Naive thymus-derived CD4-positive, alpha-beta T cell (primary cell): Measurements from ENCODE around the gene TUT4. TPM values are rescaled to one million over a fixed set of nuclear protein-coding genes. Genes with fewer than 3 reads are reported as not detected.

Experiments used
- ATAC-seq: fragments of 150-1000 bp; cut with Tn5 transposase; 2 replicates; pipeline ENCODE4 v1.10.0; 2021; ENCODE audit warnings: mild to moderate bottlenecking, moderate library complexity
- CTCF ChIA-PET: fragments of 350-600 bp; sonication (Branson Sonifier 250); formaldehyde crosslinking; loops from one replicate; lab custom pipeline; 2021; ENCODE audit warnings: antibody characterized with exemption; lab: Charles Lee
- POLR2A ChIA-PET: fragments of 350-600 bp; sonication (Branson Sonifier 250); formaldehyde crosslinking; loops from one replicate; lab custom pipeline; 2021; ENCODE audit warnings: antibody characterized with exemption, inconsistent platforms; lab: Charles Lee
- DNase-seq, 9 donors: peaks; one replicate each; pipeline versions ENCODE4 v3.0.0 to v3.0.0-alpha.2; 2020 to 2022; ENCODE audit warnings: mixed read lengths in 1 of 9
- H3K27ac ChIP-seq: one replicate; pipeline ENCODE4 v1.7.0; 2013; ENCODE audit warnings: mild to moderate bottlenecking, low read depth, low read length, moderate library complexity
- H3K27me3 ChIP-seq, 2 donors: one replicate each; pipeline ENCODE4 v1.7.0; 2013; ENCODE audit warnings: low read length in 2 of 2, mild to moderate bottlenecking in 2 of 2, moderate library complexity in 2 of 2; ENCODE audit not compliant: control insufficient read depth in 2 of 2, insufficient read depth in 2 of 2
- H3K36me3 ChIP-seq, 3 experiments: 1 replicate in 2 of 3; 2 replicates in 1 of 3; pipeline ENCODE4 v1.7.0; 2013; ENCODE audit warnings: low read length in 3 of 3, mild to moderate bottlenecking in 3 of 3, moderate library complexity in 1 of 3; ENCODE audit not compliant: insufficient read depth in 3 of 3, control insufficient read depth in 2 of 3
- H3K4me1 ChIP-seq, 2 donors: one replicate each; pipeline ENCODE4 v1.7.0; 2013; ENCODE audit warnings: low read length in 2 of 2, mild to moderate bottlenecking in 2 of 2, moderate library complexity in 1 of 2; ENCODE audit not compliant: control insufficient read depth in 2 of 2, insufficient read depth in 2 of 2
- H3K4me3 ChIP-seq: 2 replicates; pipeline ENCODE4 v1.7.0; 2013; ENCODE audit warnings: mild to moderate bottlenecking, low read length
- H3K9me3 ChIP-seq, 3 experiments: 1 replicate in 2 of 3; 2 replicates in 1 of 3; pipeline ENCODE4 v1.7.0; 2013; ENCODE audit warnings: low read length in 3 of 3; ENCODE audit not compliant: control insufficient read depth in 2 of 3
- H3K27ac Mint-ChIP-seq, 9 donors: one replicate each; pipeline ENCODE4 v1.8.0; 2020 to 2022; ENCODE audit warnings: mixed read lengths in 9 of 9, mild to moderate bottlenecking in 8 of 9, moderate library complexity in 5 of 9, inconsistent platforms in 2 of 9
- H3K27me3 Mint-ChIP-seq, 5 donors: one replicate each; pipeline ENCODE4 v1.8.0; 2021 to 2022; ENCODE audit warnings: mixed read lengths in 5 of 5, mild to moderate bottlenecking in 1 of 5
- H3K36me3 Mint-ChIP-seq, 5 donors: one replicate each; pipeline ENCODE4 v1.8.0; 2020 to 2022; ENCODE audit warnings: mixed read lengths in 5 of 5, mild to moderate bottlenecking in 3 of 5, inconsistent platforms in 1 of 5
- H3K4me1 Mint-ChIP-seq, 7 donors: one replicate each; pipeline ENCODE4 v1.8.0; 2020 to 2022; ENCODE audit warnings: mixed read lengths in 7 of 7, mild to moderate bottlenecking in 3 of 7, inconsistent platforms in 1 of 7
- H3K4me3 Mint-ChIP-seq, 10 donors: one replicate each; pipeline ENCODE4 v1.8.0; 2020 to 2022; ENCODE audit warnings: mild to moderate bottlenecking in 10 of 10, mixed read lengths in 10 of 10, moderate library complexity in 6 of 10, inconsistent platforms in 2 of 10
- H3K9me3 Mint-ChIP-seq, 11 donors: one replicate each; pipeline ENCODE4 v1.8.0; 2020 to 2022; ENCODE audit warnings: mixed read lengths in 11 of 11, mild to moderate bottlenecking in 4 of 11, inconsistent platforms in 1 of 11, moderate library complexity in 1 of 11
- intact Hi-C, 2 donors: fragments of 100-400 bp; cut with micrococcal nuclease; formaldehyde crosslinking; loops; one replicate each; pipeline ENCODE4 v1.15.1; 2023
- polyA plus RNA-seq, 2 donors: library from polyadenylated mRNA; unstranded; fragments of 300-500 nt; fragmentation: Illumina TruSeq; gene quantifications; one replicate each; pipeline ENCODE4 v1.2.3, GENCODE V29; 2021
- total RNA-seq, 6 experiments: library from RNA in 5 of 6; stranded (reverse) in 5 of 6; gene quantifications; 1 replicate in 5 of 6; 2 replicates in 1 of 6; pipeline ENCODE4 v1.2.3 and lab custom pipeline; 2021 to 2026

TUT4 gene
- total and polyA plus RNA-seq, 7 experiments from 2014 or later = 32.8 to 169 (median 127) TPM

GRCh38 chr1:52532731-52533327 is 20.1 kb downstream of the TUT4 start:
- ATAC-seq = no peak
- H3K4me1 ChIP-seq = peaks cover 4 to 17% of the 10 kb centered on the region in 2 donors
- no peak for DNase-seq
- H3K27me3 ChIP-seq = no peaks in the 10 kb centered on the region
- POLR2A ChIA-PET = interaction anchor here (1.2 kb wide), 1 partner anchor 18 kb away, joined by 3 read pairs; no protein-coding TSS in a partner anchor
- H3K4me3 ChIP-seq = no peak overlapping the region
- Mint-ChIP-seq H3K36me3 (peaks cover 10 to 40% (median 32%) of the 10 kb centered on the region in 5 donors), H3K4me3 (peak overlapping the region in 4 of 10 donors; percentile 2 to 41 (median 18)), H3K4me1 (peaks cover 15 to 74% (median 59%) of the 10 kb centered on the region in 7 donors), H3K9me3 (peaks cover 3 to 12% (median 6%) of the 10 kb centered on the region in 11 donors), H3K27me3 (no peaks in the 10 kb centered on the region), H3K27ac (peak overlapping the region in 4 of 9 donors; percentile 10 to 62 (median 46))
- CTCF ChIA-PET = interaction anchor here (0.7 kb wide), 1 partner anchor 641 kb away, joined by 3 read pairs; no protein-coding TSS in a partner anchor
- H3K27ac ChIP-seq = no peak overlapping the region
- peaks cover 0 to 4% (median 0%) of the 10 kb centered on the region in 3 experiments for H3K9me3 ChIP-seq
- peaks cover 0 to under 1% (median 0%) of the 10 kb centered on the region in 3 experiments for H3K36me3 ChIP-seq
- intact Hi-C loops = no loop called here

GRCh38 chr1:52532247-52532646 is 20.6 kb downstream of the TUT4 start:
- POLR2A ChIA-PET = interaction anchor here (1.2 kb wide), 1 partner anchor 18 kb away, joined by 3 read pairs; no protein-coding TSS in a partner anchor
- H3K4me3 Mint-ChIP-seq = peak overlapping the region in 3 of 10 donors; percentile 2 to 41 (median 14)
- H3K27me3 Mint-ChIP-seq = no peaks in the 10 kb centered on the region
- CTCF ChIA-PET = interaction anchor here (0.6 to 0.7 kb wide), 2 partner anchors 392 to 641 kb away, joined by 3 to 4 read pairs; no protein-coding TSS in a partner anchor
- ATAC-seq = no peak
- DNase-seq = no peak
- H3K36me3 Mint-ChIP-seq = peaks cover 10 to 41% (median 33%) of the 10 kb centered on the region in 5 donors
- H3K4me1 Mint-ChIP-seq = peaks cover 15 to 70% (median 55%) of the 10 kb centered on the region in 7 donors
- Histone ChIP-seq H3K4me3 (no peak overlapping the region), H3K36me3 (peaks cover 0 to 4% (median 0%) of the 10 kb centered on the region in 3 experiments), H3K27me3 (no peaks in the 10 kb centered on the region), H3K4me1 (peaks cover 4 to 17% of the 10 kb centered on the region in 2 donors), H3K27ac (no peak overlapping the region), H3K9me3 (peaks cover 0 to 4% (median 0%) of the 10 kb centered on the region in 3 experiments)
- intact Hi-C loops = no loop called here
- H3K9me3 Mint-ChIP-seq = peaks cover 3 to 12% (median 6%) of the 10 kb centered on the region in 11 donors
- H3K27ac Mint-ChIP-seq = peak overlapping the region in 4 of 9 donors; percentile 10 to 62 (median 42)

GRCh38 chr1:52531249-52531872 is 21.5 kb downstream of the TUT4 start:
- peak overlapping the region in 4 of 9 donors; percentile 54 to 84 (median 70) for H3K27ac Mint-ChIP-seq
- POLR2A ChIA-PET = no interaction called here

GRCh38 chr1:52530563-52531144 is 22.2 kb downstream of the TUT4 start:
- POLR2A ChIA-PET = no interaction called here
- Mint-ChIP-seq H3K27ac (peak overlapping the region in 2 of 9 donors; percentile 10 to 38), H3K36me3 (peaks cover 11 to 39% (median 28%) of the 10 kb centered on the region in 5 donors), H3K4me3 (no peak overlapping the region), H3K27me3 (no peaks in the 10 kb centered on the region), H3K4me1 (peaks cover 17 to 61% (median 49%) of the 10 kb centered on the region in 7 donors), H3K9me3 (peaks cover 3 to 8% (median 6%) of the 10 kb centered on the region in 11 donors)
- Histone ChIP-seq H3K36me3 (peaks cover 0 to 6% (median 0%) of the 10 kb centered on the region in 3 experiments), H3K4me1 (peaks cover 4 to 17% of the 10 kb centered on the region in 2 donors), H3K27me3 (no peaks in the 10 kb centered on the region), H3K9me3 (peaks cover 0 to 4% (median 0%) of the 10 kb centered on the region in 3 experiments), H3K27ac (no peak overlapping the region), H3K4me3 (no peak overlapping the region)
- CTCF ChIA-PET = no interaction called here
- DNase-seq (no peak), ATAC-seq (no peak)
- intact Hi-C loops = loop anchor here in 1 of 2 donors (2.0 kb wide), 1 partner anchor 22 kb away; the partner anchor contains the start of gene TUT4

More at GRCh38 chr1:52531249-52531872, 21.5 kb downstream of the TUT4 start:
- Mint-ChIP-seq H3K4me1 (peaks cover 15 to 64% (median 51%) of the 10 kb centered on the region in 7 donors), H3K4me3 (peak overlapping the region in 1 of 10 donors; percentile 38), H3K27me3 (no peaks in the 10 kb centered on the region), H3K36me3 (peaks cover 10 to 40% (median 30%) of the 10 kb centered on the region in 5 donors), H3K9me3 (peaks cover 3 to 12% (median 6%) of the 10 kb centered on the region in 11 donors)
- ATAC-seq (no peak), DNase-seq (no peak)
- Histone ChIP-seq H3K9me3 (peaks cover 0 to 4% (median 0%) of the 10 kb centered on the region in 3 experiments), H3K4me3 (no peak overlapping the region), H3K36me3 (peaks cover 0 to 4% (median 0%) of the 10 kb centered on the region in 3 experiments), H3K27me3 (no peaks in the 10 kb centered on the region), H3K27ac (no peak overlapping the region), H3K4me1 (peaks cover 4 to 17% of the 10 kb centered on the region in 2 donors)
- CTCF ChIA-PET = interaction anchor here (0.6 to 0.7 kb wide), 2 partner anchors 40 to 391 kb away, joined by 3 to 4 read pairs; no protein-coding TSS in a partner anchor
- intact Hi-C loops = loop anchor here in 1 of 2 donors (2.0 kb wide), 1 partner anchor 21 kb away; the partner anchor contains the start of gene TUT4

- Histone ChIP-seq H3K27me3 (no peaks in the 10 kb centered on the region), H3K9me3 (no peaks in the 10 kb centered on the region), H3K4me3 (no peak overlapping the region), H3K27ac (no peak overlapping the region), H3K4me1 (peaks cover 4 to 9% of the 10 kb centered on the region in 2 donors), H3K36me3 (peaks cover 0 to 24% (median 0%) of the 10 kb centered on the region in 3 experiments)
- ChIA-PET POLR2A (interaction anchor here (0.9 kb wide), 1 partner anchor 11 kb away, joined by 3 read pairs; no protein-coding TSS in a partner anchor), CTCF (interaction anchor here (1.5 kb wide), 1 partner anchor 163 kb away, joined by 3 read pairs; no protein-coding TSS in a partner anchor)
- Mint-ChIP-seq H3K27me3 (no peaks in the 10 kb centered on the region), H3K4me1 (peaks cover 13 to 44% (median 37%) of the 10 kb centered on the region in 7 donors), H3K36me3 (peaks cover 13 to 36% (median 26%) of the 10 kb centered on the region in 5 donors), H3K9me3 (no peaks in the 10 kb centered on the region), H3K4me3 (peak overlapping the region in 3 of 10 donors; percentile 11 to 33 (median 13)), H3K27ac (peak overlapping the region in 1 of 9 donors; percentile 59)
- peak; percentile 10 for ATAC-seq
- DNase-seq = peak in 2 of 9 donors; percentile 13 to 27
- intact Hi-C loops = loop anchor here in 1 of 2 donors (1.0 kb wide), 1 partner anchor 29 kb away; no protein-coding TSS in a partner anchor
These were observed 29.5 kb downstream of the TUT4 start for GRCh38 chr1:52523376-52523775.

- ATAC-seq = no peak
- Histone ChIP-seq H3K27ac (no peak overlapping the region), H3K36me3 (peaks cover 0 to 26% (median 0%) of the 10 kb centered on the region in 3 experiments), H3K27me3 (no peaks in the 10 kb centered on the region), H3K4me1 (peaks cover 4 to 9% of the 10 kb centered on the region in 2 donors), H3K9me3 (no peaks in the 10 kb centered on the region), H3K4me3 (no peak overlapping the region)
- peak overlapping the region in 5 of 9 donors; percentile 5 to 63 (median 28) for H3K27ac Mint-ChIP-seq
- H3K9me3 Mint-ChIP-seq = no peaks in the 10 kb centered on the region
- intact Hi-C loops = no loop called here
- H3K36me3 Mint-ChIP-seq = peaks cover 6 to 37% (median 23%) of the 10 kb centered on the region in 5 donors
- peaks cover 13 to 55% (median 45%) of the 10 kb centered on the region in 7 donors for H3K4me1 Mint-ChIP-seq
- no peaks in the 10 kb centered on the region for H3K27me3 Mint-ChIP-seq
- no peak for DNase-seq
- ChIA-PET CTCF (no interaction called here), POLR2A (no interaction called here)
- H3K4me3 Mint-ChIP-seq = no peak overlapping the region
These were observed 32.7 kb downstream of the TUT4 start for GRCh38 chr1:52520148-52520547.
